ENCODE measurements around the gene PODN.

Gene PODN

DNA sequence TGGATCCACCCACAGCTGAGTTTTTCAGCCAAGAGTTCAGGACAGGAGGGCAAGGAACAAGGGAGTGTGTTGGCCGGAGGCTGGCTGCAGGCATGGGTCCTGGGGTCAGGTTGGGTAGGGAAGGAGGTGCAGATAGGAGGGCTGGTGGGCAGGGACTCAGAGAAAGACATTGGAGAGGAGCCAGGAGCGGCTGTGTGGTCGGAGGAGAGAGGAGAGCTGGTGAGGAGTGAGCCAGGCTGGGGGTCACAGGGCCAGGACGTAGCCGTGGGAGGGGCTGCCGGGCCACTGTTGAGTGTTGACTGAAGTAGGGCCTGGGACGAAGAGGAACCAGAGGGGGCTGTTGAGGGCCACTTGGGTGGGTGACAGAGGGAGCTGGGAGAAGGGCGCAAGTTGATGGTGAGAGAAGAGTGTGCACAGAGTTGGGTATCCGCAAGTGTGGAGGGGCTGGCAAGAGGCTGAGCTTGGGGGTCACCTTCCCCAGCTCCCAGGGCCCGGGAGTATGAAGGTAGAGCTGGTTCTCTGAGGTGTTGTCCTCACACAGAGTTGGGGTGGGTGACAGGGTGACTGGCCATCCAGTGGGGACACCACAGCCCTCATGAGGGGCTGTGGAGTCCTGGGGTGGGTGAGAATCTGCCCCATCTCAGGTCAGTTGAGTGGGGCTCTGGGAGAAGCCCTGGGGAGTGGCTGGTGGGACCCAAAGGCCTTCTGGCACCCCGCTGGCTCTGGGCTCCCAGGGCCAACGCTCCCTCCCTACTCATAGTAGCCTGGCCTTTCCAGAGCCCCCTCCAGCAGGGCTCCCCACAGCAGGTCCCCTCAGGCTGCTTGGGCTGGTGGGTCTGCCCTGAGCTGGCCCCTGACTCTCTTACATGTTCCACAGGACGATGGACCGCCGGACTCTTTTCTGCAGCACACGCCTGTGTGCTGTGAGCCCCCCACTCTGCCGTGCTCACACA is 21.9 kb downstream of the PODN start:
- no peaks in the 10 kb centered on the region for H3K36me3 ChIP-seq (ENCODE audit: control insufficient read depth in 4 of 4, insufficient read depth in 4 of 4, low read length in 3 of 4)
- H3K9me3 ChIP-seq (ENCODE audit: control extremely low read depth in 1 of 5, control insufficient read depth in 4 of 5, insufficient read depth in 2 of 5, low read depth in 1 of 5, low read length in 4 of 5) = no peaks in the 10 kb centered on the region
- H3K27ac ChIP-seq (ENCODE audit: insufficient read depth in 1 of 2, low read depth in 1 of 2, low read length in 2 of 2, poor library complexity in 1 of 2, severe bottlenecking in 2 of 2) = no peak overlapping the region
- POLR2A ChIA-PET = no interaction called here
- CTCF ChIA-PET = no interaction called here
- no peaks in the 10 kb centered on the region for H3K27me3 ChIP-seq (replicated peaks in 2 of 5; ENCODE audit: control insufficient read depth in 4 of 5, insufficient read depth in 5 of 5, low read length in 4 of 5)
- no peak overlapping the region for H3K4me3 ChIP-seq (ENCODE audit: control insufficient read depth in 1 of 7, extremely low read depth in 1 of 7, insufficient read depth in 4 of 7, low read depth in 2 of 7, low read length in 6 of 7)
- 91% methylated on average over 15 of the region's 17 CpGs for WGBS (ENCODE audit: insufficient coverage)
- no peak for DNase-seq
- peaks cover 0 to 12% (median 10%) of the 10 kb centered on the region in 4 experiments for H3K4me1 ChIP-seq (ENCODE audit: control extremely low read depth in 1 of 4, control insufficient read depth in 4 of 4, insufficient read depth in 4 of 4, low read length in 3 of 4)

DNA sequence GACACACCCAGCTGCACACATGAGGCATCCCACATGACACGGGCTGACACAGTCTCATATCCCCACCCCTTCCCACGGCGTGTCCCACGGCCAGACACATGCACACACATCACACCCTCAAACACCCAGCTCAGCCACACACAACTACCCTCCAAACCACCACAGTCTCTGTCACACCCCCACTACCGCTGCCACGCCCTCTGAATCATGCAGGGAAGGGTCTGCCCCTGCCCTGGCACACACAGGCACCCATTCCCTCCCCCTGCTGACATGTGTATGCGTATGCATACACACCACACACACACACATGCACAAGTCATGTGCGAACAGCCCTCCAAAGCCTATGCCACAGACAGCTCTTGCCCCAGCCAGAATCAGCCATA is 22.6 kb downstream of the PODN start:
- no peak overlapping the region for H3K4me3 ChIP-seq (ENCODE audit: control insufficient read depth in 1 of 7, extremely low read depth in 1 of 7, insufficient read depth in 4 of 7, low read depth in 2 of 7, low read length in 6 of 7)
- 91% methylated on average over 7 of the region's 8 CpGs for WGBS (ENCODE audit: insufficient coverage)

DNA sequence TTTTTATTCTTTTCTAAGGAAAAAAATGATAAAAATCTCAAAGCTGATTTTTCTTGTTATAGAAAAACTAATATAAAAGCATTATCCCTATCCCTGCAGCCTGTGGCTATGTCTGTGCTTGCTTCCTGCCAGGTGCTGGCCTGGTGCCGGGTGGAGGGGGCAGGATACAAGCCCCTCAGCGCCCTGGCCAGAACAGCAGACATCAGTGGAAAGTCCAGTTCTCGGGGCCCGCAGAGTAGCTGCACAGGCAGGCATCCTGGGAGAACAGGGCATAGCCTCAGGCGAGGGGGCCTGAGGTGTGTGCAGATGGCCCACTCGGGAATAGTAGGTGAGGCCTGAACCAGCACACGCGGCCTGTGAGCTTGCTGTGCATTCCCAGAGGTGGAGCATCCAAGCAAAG is 23.4 kb downstream of the PODN start:
- Histone ChIP-seq H3K4me1 (ENCODE audit: control extremely low read depth in 1 of 4, control insufficient read depth in 4 of 4, insufficient read depth in 4 of 4, low read length in 3 of 4) (peaks cover 0 to 12% (median 10%) of the 10 kb centered on the region in 4 experiments), H3K4me3 (ENCODE audit: control insufficient read depth in 1 of 7, extremely low read depth in 1 of 7, insufficient read depth in 4 of 7, low read depth in 2 of 7, low read length in 6 of 7) (no peak overlapping the region), H3K27me3 (replicated peaks in 2 of 5; ENCODE audit: control insufficient read depth in 4 of 5, insufficient read depth in 5 of 5, low read length in 4 of 5) (no peaks in the 10 kb centered on the region), H3K36me3 (ENCODE audit: control insufficient read depth in 4 of 4, insufficient read depth in 4 of 4, low read length in 3 of 4) (no peaks in the 10 kb centered on the region), H3K9me3 (ENCODE audit: control extremely low read depth in 1 of 5, control insufficient read depth in 4 of 5, insufficient read depth in 2 of 5, low read depth in 1 of 5, low read length in 4 of 5) (no peaks in the 10 kb centered on the region), H3K27ac (ENCODE audit: insufficient read depth in 1 of 2, low read depth in 1 of 2, low read length in 2 of 2, poor library complexity in 1 of 2, severe bottlenecking in 2 of 2) (no peak overlapping the region)
- POLR2A ChIA-PET = interaction anchor here (0.5 to 0.6 kb wide), 2 partner anchors 37 to 73 kb away, joined by 3 to 4 read pairs; no protein-coding TSS in a partner anchor
- 97% methylated on average over 8 of the region's 8 CpGs for WGBS (ENCODE audit: insufficient coverage)
- CTCF ChIA-PET = no interaction called here
- no peak for DNase-seq

More for the DNA sequence above, 22.6 kb downstream of the PODN start:
- ChIA-PET CTCF (no interaction called here), POLR2A (interaction anchor here (0.5 to 0.6 kb wide), 2 partner anchors 37 to 72 kb away, joined by 3 to 4 read pairs; no protein-coding TSS in a partner anchor)
- peaks cover 0 to 12% (median 10%) of the 10 kb centered on the region in 4 experiments for H3K4me1 ChIP-seq (ENCODE audit: control extremely low read depth in 1 of 4, control insufficient read depth in 4 of 4, insufficient read depth in 4 of 4, low read length in 3 of 4)
- no peak overlapping the region for H3K27ac ChIP-seq (ENCODE audit: insufficient read depth in 1 of 2, low read depth in 1 of 2, low read length in 2 of 2, poor library complexity in 1 of 2, severe bottlenecking in 2 of 2)
- no peaks in the 10 kb centered on the region for H3K36me3 ChIP-seq (ENCODE audit: control insufficient read depth in 4 of 4, insufficient read depth in 4 of 4, low read length in 3 of 4)
- DNase-seq = no peak
- no peaks in the 10 kb centered on the region for H3K27me3 ChIP-seq (replicated peaks in 2 of 5; ENCODE audit: control insufficient read depth in 4 of 5, insufficient read depth in 5 of 5, low read length in 4 of 5)
- no peaks in the 10 kb centered on the region for H3K9me3 ChIP-seq (ENCODE audit: control extremely low read depth in 1 of 5, control insufficient read depth in 4 of 5, insufficient read depth in 2 of 5, low read depth in 1 of 5, low read length in 4 of 5)

DNA sequence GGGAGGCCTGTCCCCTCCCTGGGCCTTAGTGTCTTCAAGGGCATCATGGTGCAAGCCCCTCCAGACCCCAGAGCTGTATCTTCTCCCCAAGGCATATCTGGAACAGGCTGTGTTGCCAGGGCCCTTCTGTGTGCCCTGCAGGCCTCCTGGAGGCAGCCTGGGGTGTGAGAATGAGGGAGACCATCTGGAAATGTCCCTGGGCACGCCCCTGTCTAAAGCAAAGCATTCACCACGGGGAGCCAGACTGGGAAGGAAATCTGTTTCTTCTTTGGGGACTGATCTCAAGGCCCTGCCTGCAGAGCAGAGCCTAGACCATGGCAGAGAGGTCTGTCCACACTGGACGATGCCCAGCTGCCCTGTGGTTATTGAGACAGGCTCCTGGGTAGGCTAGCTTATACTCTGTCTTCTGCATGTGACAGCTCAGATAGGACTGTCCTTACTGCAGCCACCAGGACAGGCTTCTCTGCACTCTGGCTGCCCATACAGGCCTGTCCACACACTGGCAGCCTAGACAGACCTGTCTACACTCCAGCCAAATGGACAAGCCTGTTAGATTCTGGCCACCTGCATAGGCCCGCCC is 24.6 kb downstream of the PODN start:
- CTCF ChIA-PET = no interaction called here
- peaks cover 0 to 12% (median 10%) of the 10 kb centered on the region in 4 experiments for H3K4me1 ChIP-seq (ENCODE audit: control extremely low read depth in 1 of 4, control insufficient read depth in 4 of 4, insufficient read depth in 4 of 4, low read length in 3 of 4)
- WGBS (ENCODE audit: insufficient coverage) = 95% methylated on average over 4 of the region's 4 CpGs

DNA sequence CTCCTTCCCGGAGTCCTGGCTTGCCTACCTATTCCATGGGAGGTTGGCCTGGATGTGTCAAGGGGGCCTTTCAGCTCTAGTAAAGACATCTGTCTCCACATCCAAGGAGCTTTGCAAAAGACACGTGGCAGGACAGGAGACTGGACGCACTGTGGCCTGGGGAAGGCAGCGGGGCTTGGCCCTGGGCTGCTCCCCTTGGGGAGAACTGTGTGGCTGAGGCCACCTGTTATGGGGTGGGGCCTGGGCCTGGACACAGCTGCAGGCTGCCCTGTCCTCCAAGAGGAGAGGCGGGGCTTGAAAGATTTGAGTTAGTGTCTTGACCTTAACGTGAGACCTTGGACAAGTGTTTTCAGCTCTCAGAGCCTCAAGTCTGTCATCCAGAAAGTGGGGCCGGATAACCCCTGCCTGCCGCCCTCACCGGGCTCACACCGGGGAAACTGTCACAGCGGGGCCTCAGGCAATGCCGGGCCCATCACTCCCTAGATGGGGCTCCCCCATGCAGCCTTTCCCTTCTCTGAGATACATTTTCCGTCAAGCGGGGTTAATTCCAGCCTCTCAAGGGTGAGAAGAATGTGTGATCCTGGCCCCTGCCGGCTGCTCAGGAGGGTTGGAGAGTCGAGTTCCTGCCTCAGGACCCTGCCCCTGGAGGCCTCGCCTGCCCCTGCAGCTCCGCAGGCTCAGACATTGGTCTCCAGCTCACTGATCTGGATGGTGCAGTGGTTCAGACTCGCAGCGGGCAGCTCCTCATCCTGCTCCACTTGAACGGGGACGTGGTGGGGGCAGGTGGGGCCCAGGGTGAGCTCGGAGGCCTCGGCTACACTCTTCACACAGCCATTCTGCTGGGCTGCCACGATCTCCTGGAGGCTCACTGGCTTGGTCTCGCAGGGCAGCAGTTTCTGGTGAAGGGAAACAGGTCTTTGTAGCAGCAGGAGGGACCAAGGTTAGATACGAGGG is 25.6 kb downstream of the PODN start:
- POLR2A ChIA-PET = no interaction called here
- WGBS (ENCODE audit: insufficient coverage) = 94% methylated on average over 26 of the region's 27 CpGs
- CTCF ChIA-PET = no interaction called here

More for the DNA sequence above, 24.6 kb downstream of the PODN start:
- Histone ChIP-seq H3K27me3 (replicated peaks in 2 of 5; ENCODE audit: control insufficient read depth in 4 of 5, insufficient read depth in 5 of 5, low read length in 4 of 5) (no peaks in the 10 kb centered on the region), H3K36me3 (ENCODE audit: control insufficient read depth in 4 of 4, insufficient read depth in 4 of 4, low read length in 3 of 4) (no peaks in the 10 kb centered on the region), H3K27ac (ENCODE audit: insufficient read depth in 1 of 2, low read depth in 1 of 2, low read length in 2 of 2, poor library complexity in 1 of 2, severe bottlenecking in 2 of 2) (no peak overlapping the region), H3K4me3 (ENCODE audit: control insufficient read depth in 1 of 7, extremely low read depth in 1 of 7, insufficient read depth in 4 of 7, low read depth in 2 of 7, low read length in 6 of 7) (no peak overlapping the region), H3K9me3 (ENCODE audit: control extremely low read depth in 1 of 5, control insufficient read depth in 4 of 5, insufficient read depth in 2 of 5, low read depth in 1 of 5, low read length in 4 of 5) (no peaks in the 10 kb centered on the region)
- DNase-seq = no peak
- POLR2A ChIA-PET = no interaction called here

DNA sequence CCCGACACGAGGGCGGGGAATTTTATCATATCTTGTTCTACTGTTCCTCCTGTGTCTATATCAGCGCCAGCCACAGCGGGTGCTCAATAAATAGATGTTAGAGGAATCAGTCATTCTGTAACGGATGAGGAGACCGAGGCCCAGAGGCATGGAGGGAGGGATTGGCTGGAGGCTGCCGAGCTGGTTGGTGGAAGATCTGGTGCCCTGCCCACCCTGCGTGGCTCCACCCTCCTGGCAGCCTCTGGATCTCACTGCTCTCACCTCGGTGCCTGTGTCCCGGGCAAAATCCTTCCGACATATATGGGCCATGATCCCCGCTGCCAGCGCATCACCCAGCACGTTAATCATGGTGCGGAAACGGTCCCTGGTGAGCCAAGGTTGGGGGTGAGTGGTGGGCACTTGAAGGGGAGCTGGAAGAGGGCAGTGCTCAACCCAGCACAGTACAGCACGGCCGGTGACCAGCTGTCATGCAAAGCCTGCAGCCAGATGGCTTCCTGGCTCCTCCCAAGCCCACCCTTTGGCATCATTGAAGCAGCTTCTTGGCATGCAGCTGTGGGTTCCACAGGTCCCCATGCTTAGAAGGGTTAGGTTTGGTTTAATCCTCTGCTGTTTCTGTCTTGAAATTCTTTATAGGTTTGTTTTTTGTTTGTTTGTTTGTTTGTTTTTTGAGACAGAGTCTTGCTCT is 26.7 kb downstream of the PODN start:
- POLR2A ChIA-PET = no interaction called here

More for the DNA sequence above, 25.6 kb downstream of the PODN start:
- H3K36me3 ChIP-seq (ENCODE audit: control insufficient read depth in 4 of 4, insufficient read depth in 4 of 4, low read length in 3 of 4) = no peaks in the 10 kb centered on the region
- H3K4me3 ChIP-seq (ENCODE audit: control insufficient read depth in 1 of 7, extremely low read depth in 1 of 7, insufficient read depth in 4 of 7, low read depth in 2 of 7, low read length in 6 of 7) = no peak overlapping the region
- H3K27me3 ChIP-seq (replicated peaks in 2 of 5; ENCODE audit: control insufficient read depth in 4 of 5, insufficient read depth in 5 of 5, low read length in 4 of 5) = no peaks in the 10 kb centered on the region
- H3K4me1 ChIP-seq (ENCODE audit: control extremely low read depth in 1 of 4, control insufficient read depth in 4 of 4, insufficient read depth in 4 of 4, low read length in 3 of 4) = peaks cover 0 to 12% (median 9%) of the 10 kb centered on the region in 4 experiments
- no peaks in the 10 kb centered on the region for H3K9me3 ChIP-seq (ENCODE audit: control extremely low read depth in 1 of 5, control insufficient read depth in 4 of 5, insufficient read depth in 2 of 5, low read depth in 1 of 5, low read length in 4 of 5)
- no peak for DNase-seq
- no peak overlapping the region for H3K27ac ChIP-seq (ENCODE audit: insufficient read depth in 1 of 2, low read depth in 1 of 2, low read length in 2 of 2, poor library complexity in 1 of 2, severe bottlenecking in 2 of 2)

More for the DNA sequence above, 26.7 kb downstream of the PODN start:
- no peaks in the 10 kb centered on the region for H3K9me3 ChIP-seq (ENCODE audit: control extremely low read depth in 1 of 5, control insufficient read depth in 4 of 5, insufficient read depth in 2 of 5, low read depth in 1 of 5, low read length in 4 of 5)
- H3K27me3 ChIP-seq (replicated peaks in 2 of 5; ENCODE audit: control insufficient read depth in 4 of 5, insufficient read depth in 5 of 5, low read length in 4 of 5) = no peaks in the 10 kb centered on the region
- peaks cover 0 to 2% (median 0%) of the 10 kb centered on the region in 4 experiments for H3K4me1 ChIP-seq (ENCODE audit: control extremely low read depth in 1 of 4, control insufficient read depth in 4 of 4, insufficient read depth in 4 of 4, low read length in 3 of 4)
- no peak overlapping the region for H3K27ac ChIP-seq (ENCODE audit: insufficient read depth in 1 of 2, low read depth in 1 of 2, low read length in 2 of 2, poor library complexity in 1 of 2, severe bottlenecking in 2 of 2)
- CTCF ChIA-PET = no interaction called here
- WGBS (ENCODE audit: insufficient coverage) = 96% methylated on average over 13 of the region's 19 CpGs
- DNase-seq = no peak
- no peaks in the 10 kb centered on the region for H3K36me3 ChIP-seq (ENCODE audit: control insufficient read depth in 4 of 4, insufficient read depth in 4 of 4, low read length in 3 of 4)
- H3K4me3 ChIP-seq (ENCODE audit: control insufficient read depth in 1 of 7, extremely low read depth in 1 of 7, insufficient read depth in 4 of 7, low read depth in 2 of 7, low read length in 6 of 7) = no peak overlapping the region

Measured in common myeloid progenitor, CD34-positive (primary cell).